H1 (cell line): ENCODE results near the gene CTNNA3. TPM values are rescaled to one million over a fixed set of nuclear protein-coding genes. Genes with fewer than 3 reads are reported as not detected.

Experiments
- CTCF ChIA-PET: fragments of 300-600 bp; sonication (Branson Sonifier 250); formaldehyde crosslinking; loops from one replicate; lab custom pipeline; 2021; ENCODE audit not compliant: partially characterized antibody; lab: Charles Lee
- POLR2A ChIA-PET: fragments of 300-600 bp; sonication (Branson Sonifier 250); formaldehyde crosslinking; loops from one replicate; lab custom pipeline; 2021; ENCODE audit warnings: inconsistent platforms; ENCODE audit not compliant: partially characterized antibody; lab: Charles Lee
- DNase-seq, 2 experiments: peaks; one replicate each; pipeline versions ENCODE4 v3.0.0 to v3.0.0-alpha.2; 2010 to 2022; ENCODE audit warnings: low spot score in 2 of 2, low read depth in 1 of 2, mixed read lengths in 1 of 2
- FAIRE-seq: peaks from 2 replicates; lab custom pipeline; 2011; peaks lifted over from hg19 to GRCh38; lab: Jason Lieb, UNC
- H2AFZ ChIP-seq: 2 replicates; pipeline ENCODE4 v1.8.1; 2012; ENCODE audit warnings: low read length, inconsistent platforms
- H2AK5ac ChIP-seq: 2 replicates; pipeline ENCODE4 v1.6.1; 2013; ENCODE audit warnings: low read depth, low read length
- H2BK120ac ChIP-seq: replicated peaks from 2 replicates; pipeline ENCODE3; 2013; ENCODE audit warnings: low read depth, low read length, inconsistent platforms
- H2BK12ac ChIP-seq: 2 replicates; pipeline ENCODE4 v1.6.1; 2013; ENCODE audit warnings: low read depth, low read length
- H2BK15ac ChIP-seq: 2 replicates; pipeline ENCODE4 v1.6.1; 2013; ENCODE audit warnings: low read length
- H2BK20ac ChIP-seq: 2 replicates; pipeline ENCODE4 v1.6.1; 2013; ENCODE audit warnings: low read length
- H2BK5ac ChIP-seq: 2 replicates; pipeline ENCODE4 v1.6.1; 2013; ENCODE audit warnings: low read depth, low read length
- H3K14ac ChIP-seq: 2 replicates; pipeline ENCODE4 v1.6.1; 2013; ENCODE audit warnings: inconsistent platforms; ENCODE audit not compliant: insufficient read length
- H3K18ac ChIP-seq: 2 replicates; pipeline ENCODE4 v1.6.1; 2013; ENCODE audit warnings: low read length; ENCODE audit errors: extremely low read depth
- H3K23ac ChIP-seq: 2 replicates; pipeline ENCODE4 v1.6.1; 2013; ENCODE audit warnings: inconsistent platforms; ENCODE audit not compliant: insufficient read length
- H3K23me2 ChIP-seq: 2 replicates; pipeline ENCODE4 v1.6.1; 2013; ENCODE audit warnings: low read depth, low read length
- H3K27ac ChIP-seq: 2 replicates; pipeline ENCODE4 v1.6.1; 2011; ENCODE audit warnings: low read depth, low read length, inconsistent platforms
- H3K27me3 ChIP-seq, 4 experiments: replicated peaks in 1 of 4; 1 replicate in 1 of 4; 2 replicates in 3 of 4; pipeline versions ENCODE4 v1.6.1 to v1.8.1; 2011 to 2013; ENCODE audit warnings: low read length in 3 of 4, mild to moderate bottlenecking in 3 of 4, inconsistent platforms in 2 of 4, mixed read lengths in 2 of 4, moderate library complexity in 1 of 4; ENCODE audit not compliant: control insufficient read depth in 3 of 4, insufficient read depth in 3 of 4; ENCODE audit errors: extremely low read depth in 1 of 4
- H3K36me3 ChIP-seq, 4 experiments: 2 replicates each; pipeline versions ENCODE4 v1.6.1 to v1.8.1; 2011 to 2013; ENCODE audit warnings: mild to moderate bottlenecking in 4 of 4, low read length in 3 of 4, moderate library complexity in 2 of 4, control low read depth in 1 of 4, inconsistent platforms in 1 of 4; ENCODE audit not compliant: insufficient read depth in 4 of 4, control insufficient read depth in 2 of 4
- H3K4ac ChIP-seq: replicated peaks from 2 replicates; pipeline ENCODE3; 2013; ENCODE audit warnings: low read length, low read depth, mixed read lengths, inconsistent platforms; ENCODE audit not compliant: insufficient read length
- H3K4me1 ChIP-seq, 4 experiments: replicated peaks in 1 of 4; 1 replicate in 1 of 4; 2 replicates in 3 of 4; pipeline versions ENCODE4 v1.6.1 to v1.8.1; 2011 to 2013; ENCODE audit warnings: low read length in 3 of 4, inconsistent platforms in 2 of 4, mixed read lengths in 1 of 4; ENCODE audit not compliant: insufficient read depth in 4 of 4, control insufficient read depth in 3 of 4
- H3K4me2 ChIP-seq, 2 experiments: 2 replicates each; pipeline versions ENCODE4 v1.6.1 to v1.8.1; 2011 to 2013; ENCODE audit warnings: low read depth in 2 of 2, low read length in 2 of 2, control low read depth in 1 of 2, inconsistent platforms in 1 of 2, mild to moderate bottlenecking in 1 of 2; ENCODE audit not compliant: insufficient read depth in 1 of 2
- H3K4me3 ChIP-seq, 4 experiments: fragments of 200-600, 300-600 bp in 1 of 4; sonication (generic), shearing (Covaris generic), sonication (Bioruptor Twin) in 1 of 4; 2 replicates each; pipeline versions ENCODE4 v1.5.1 to v1.8.1; 2011 to 2016; ENCODE audit warnings: low read length in 4 of 4, low read depth in 3 of 4, control low read depth in 2 of 4, inconsistent platforms in 2 of 4, mild to moderate bottlenecking in 2 of 4, mixed read lengths in 1 of 4, moderate library complexity in 1 of 4; ENCODE audit not compliant: insufficient read depth in 2 of 4; ENCODE audit errors: extremely low read depth in 1 of 4
- H3K56ac ChIP-seq: replicated peaks from 2 replicates; pipeline ENCODE3; 2013; ENCODE audit warnings: low read depth, mild to moderate bottlenecking, mixed read lengths, low read length, inconsistent platforms; ENCODE audit not compliant: insufficient read length
- H3K79me1 ChIP-seq: 2 replicates; pipeline ENCODE4 v1.6.1; 2013; ENCODE audit warnings: low read depth, low read length, control low read depth
- H3K79me2 ChIP-seq, 2 experiments: 2 replicates each; pipeline versions ENCODE4 v1.6.1 to v1.8.1; 2012 to 2013; ENCODE audit warnings: low read length in 2 of 2, mild to moderate bottlenecking in 2 of 2, inconsistent platforms in 1 of 2; ENCODE audit not compliant: insufficient read depth in 2 of 2, control insufficient read depth in 1 of 2
- H3K9ac ChIP-seq, 4 experiments: replicated peaks in 1 of 4; 1 replicate in 1 of 4; 2 replicates in 3 of 4; pipeline versions ENCODE4 v1.6.1 to v1.8.1; 2011 to 2013; ENCODE audit warnings: low read depth in 3 of 4, low read length in 3 of 4, control low read depth in 2 of 4, mild to moderate bottlenecking in 2 of 4, moderate library complexity in 2 of 4, inconsistent platforms in 1 of 4; ENCODE audit errors: extremely low read depth in 1 of 4
- H3K9me3 ChIP-seq, 2 experiments: 2 replicates each; pipeline versions ENCODE4 v1.6.1 to v1.8.1; 2012 to 2013; ENCODE audit warnings: mild to moderate bottlenecking in 2 of 2, moderate library complexity in 2 of 2, control low read depth in 1 of 2, inconsistent platforms in 1 of 2, low read depth in 1 of 2, low read length in 1 of 2, mixed read lengths in 1 of 2; ENCODE audit not compliant: insufficient read depth in 2 of 2
- H4K20me1 ChIP-seq, 2 experiments: replicated peaks in 1 of 2; 2 replicates each; pipeline versions ENCODE3 to v1.8.1; 2011 to 2013; ENCODE audit warnings: inconsistent platforms in 2 of 2, low read length in 2 of 2, mild to moderate bottlenecking in 1 of 2; ENCODE audit not compliant: insufficient read depth in 2 of 2, control insufficient read depth in 1 of 2
- H4K5ac ChIP-seq: 2 replicates; pipeline ENCODE4 v1.6.1; 2013; ENCODE audit warnings: low read length, low read depth, mixed read lengths, inconsistent platforms; ENCODE audit not compliant: insufficient read length
- H4K8ac ChIP-seq: 2 replicates; pipeline ENCODE4 v1.8.0; 2013; ENCODE audit warnings: mild to moderate bottlenecking, moderate library complexity, low read length, inconsistent platforms; ENCODE audit not compliant: insufficient read depth; ENCODE audit errors: extremely low read depth
- H4K91ac ChIP-seq: replicated peaks from 2 replicates; pipeline ENCODE3; 2013; ENCODE audit warnings: low read length, mixed read lengths, inconsistent platforms; ENCODE audit not compliant: insufficient read length
- BRCA1 ChIP-seq: IDR thresholded peaks from 2 replicates; pipeline ENCODE4 v1.6.1; 2012; ENCODE audit warnings: low read depth, low read length, improper control_type of control experiment
- EGR1 ChIP-seq: IDR thresholded peaks from 2 replicates; pipeline ENCODE4 v1.6.1; 2011; ENCODE audit warnings: low read depth, low read length, borderline replicate concordance
- EP300 ChIP-seq, 2 experiments: IDR thresholded peaks; 1 replicate in 1 of 2; 2 replicates in 1 of 2; pipeline ENCODE4 v1.6.1; 2011 to 2012; ENCODE audit warnings: low read depth in 2 of 2, low read length in 2 of 2, mild to moderate bottlenecking in 2 of 2, borderline replicate concordance in 1 of 2, inconsistent platforms in 1 of 2, moderate library complexity in 1 of 2
- RAD21 ChIP-seq, 2 experiments: IDR thresholded peaks in 1 of 2; conservative IDR thresholded peaks in 1 of 2; 2 replicates each; pipeline ENCODE4 v1.6.1; 2011; ENCODE audit warnings: low read depth in 2 of 2, low read length in 2 of 2, improper control_type of control experiment in 1 of 2, inconsistent platforms in 1 of 2, mild to moderate bottlenecking in 1 of 2, moderate library complexity in 1 of 2
- RXRA ChIP-seq: IDR thresholded peaks from 2 replicates; pipeline ENCODE4 v1.6.1; 2011; ENCODE audit warnings: low read depth, mild to moderate bottlenecking, low read length, moderate library complexity; ENCODE audit not compliant: insufficient read depth
- SAP30 ChIP-seq: fragments of 300-600 bp; sonication (generic); IDR thresholded peaks from 2 replicates; pipeline ENCODE4 v1.7.1; 2012; ENCODE audit warnings: low read length, moderate library complexity, mild to moderate bottlenecking, inconsistent platforms; ENCODE audit not compliant: insufficient read depth, insufficient replicate concordance
- WGBS, 2 experiments: shearing (Covaris generic) in 1 of 2; methylation state at CpG; one replicate each; pipeline versions ENCODE4 v1.1.6 to v1.1.7; 2013 to 2015; ENCODE audit warnings: low lambda C conversion rate in 2 of 2, mixed read lengths in 2 of 2, inconsistent platforms in 1 of 2, low coverage in 1 of 2, missing lambda C conversion rate in 1 of 2; ENCODE audit not compliant: insufficient replicate concordance in 2 of 2, insufficient coverage in 1 of 2, insufficient read length in 1 of 2; ENCODE audit errors: extremely low coverage in 1 of 2, missing lambda C conversion rate in 1 of 2; 5-methylcytosine and 5-hydroxymethylcytosine counted together
- polyA plus RNA-seq, 7 experiments: library from polyadenylated mRNA; depleted of rRNA in 3 of 7; stranded (reverse) in 5 of 7; unstranded in 2 of 7; fragments of >200 nt in 5 of 7; fragments of 200-250 nt in 2 of 7; gene quantifications; 1 replicate in 5 of 7; 2 replicates in 1 of 7; 4 replicates in 1 of 7; pipeline versions ENCODE4 v1.2.1 to v1.2.3, GENCODE V29; 2011 to 2013; ENCODE audit warnings: missing spikeins in 2 of 7, mixed read lengths in 2 of 7
- total RNA-seq: library from RNA; stranded (reverse); fragmentation: NEBNext Ultra II Directional; extraction: Animal tissue kit (Norgen Biotek cat#: 25700); gene quantifications from 2 replicates; pipeline ENCODE4 v1.2.1, GENCODE V29; 2021
- TF ChIP-seq, protein P1 (sequence below), 3 experiments: IDR thresholded peaks; 1 replicate in 2 of 3; 2 replicates in 1 of 3; pipeline versions ENCODE4 v1.5.1 to v1.6.1; 2011; ENCODE audit warnings: low read length in 3 of 3, mild to moderate bottlenecking in 3 of 3, inconsistent platforms in 2 of 3, low read depth in 1 of 3, moderate library complexity in 1 of 3; ENCODE audit not compliant: insufficient read depth in 1 of 3; ENCODE audit errors: control extremely low read depth in 1 of 3
- TF ChIP-seq, protein P2 (sequence below): IDR thresholded peaks from 2 replicates; pipeline ENCODE4 v1.6.1; 2012; ENCODE audit warnings: inconsistent platforms

CTNNA3 gene
- total and polyA plus RNA-seq, 2 of the 8 experiments (the other 6 are each of a cell fraction or from before 2014, with no cell fraction given), result 1.3 to 1.5 TPM

DNA sequence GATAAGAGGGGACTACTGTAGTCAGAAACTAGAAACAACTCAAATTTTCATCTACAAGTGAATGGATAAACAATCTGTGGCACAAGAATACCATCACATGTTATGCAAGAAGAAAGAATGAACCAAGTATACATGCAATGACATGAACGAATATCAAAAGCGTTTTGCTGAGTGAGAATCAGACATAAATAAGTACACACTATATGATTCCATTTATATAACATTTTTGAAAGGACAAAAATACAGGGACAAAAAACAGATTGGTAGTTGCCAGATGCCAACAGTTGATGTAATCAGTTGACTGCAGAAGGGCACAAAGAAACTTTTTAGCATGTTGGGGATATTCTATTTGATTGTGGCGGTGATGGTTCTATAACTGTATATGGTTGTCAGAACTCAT, 33.6 kb downstream of the CTNNA3 start:
- H2BK15ac ChIP-seq, result no peak overlapping the region
- TF ChIP-seq RAD21 (IDR thresholded peaks at IDR 0.05 in 1 of 2, conservative IDR thresholded peaks at IDR 0.05 in 1 of 2; ENCODE audit: low read depth in 2 of 2, low read length in 2 of 2) (no peak), SAP30 (no peak), BRCA1 (no peak), EP300 (IDR thresholded peaks at IDR 0.05; ENCODE audit: borderline replicate concordance in 1 of 2, low read depth in 2 of 2, low read length in 2 of 2) (no peak), EGR1 (no peak), RXRA (no peak)
- TF ChIP-seq, protein P1, sequence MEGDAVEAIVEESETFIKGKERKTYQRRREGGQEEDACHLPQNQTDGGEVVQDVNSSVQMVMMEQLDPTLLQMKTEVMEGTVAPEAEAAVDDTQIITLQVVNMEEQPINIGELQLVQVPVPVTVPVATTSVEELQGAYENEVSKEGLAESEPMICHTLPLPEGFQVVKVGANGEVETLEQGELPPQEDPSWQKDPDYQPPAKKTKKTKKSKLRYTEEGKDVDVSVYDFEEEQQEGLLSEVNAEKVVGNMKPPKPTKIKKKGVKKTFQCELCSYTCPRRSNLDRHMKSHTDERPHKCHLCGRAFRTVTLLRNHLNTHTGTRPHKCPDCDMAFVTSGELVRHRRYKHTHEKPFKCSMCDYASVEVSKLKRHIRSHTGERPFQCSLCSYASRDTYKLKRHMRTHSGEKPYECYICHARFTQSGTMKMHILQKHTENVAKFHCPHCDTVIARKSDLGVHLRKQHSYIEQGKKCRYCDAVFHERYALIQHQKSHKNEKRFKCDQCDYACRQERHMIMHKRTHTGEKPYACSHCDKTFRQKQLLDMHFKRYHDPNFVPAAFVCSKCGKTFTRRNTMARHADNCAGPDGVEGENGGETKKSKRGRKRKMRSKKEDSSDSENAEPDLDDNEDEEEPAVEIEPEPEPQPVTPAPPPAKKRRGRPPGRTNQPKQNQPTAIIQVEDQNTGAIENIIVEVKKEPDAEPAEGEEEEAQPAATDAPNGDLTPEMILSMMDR (IDR thresholded peaks at IDR 0.05; ENCODE audit: control extremely low read depth in 1 of 3, insufficient read depth in 1 of 3, low read depth in 1 of 3, low read length in 3 of 3), result no peak
- TF ChIP-seq, protein P2, sequence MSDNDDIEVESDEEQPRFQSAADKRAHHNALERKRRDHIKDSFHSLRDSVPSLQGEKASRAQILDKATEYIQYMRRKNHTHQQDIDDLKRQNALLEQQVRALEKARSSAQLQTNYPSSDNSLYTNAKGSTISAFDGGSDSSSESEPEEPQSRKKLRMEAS, result no peak
- H3K23ac ChIP-seq, result no peak overlapping the region
- no peak overlapping the region for H3K9ac ChIP-seq
- no peak overlapping the region for H4K91ac ChIP-seq
- H3K4me1 ChIP-seq, result peaks cover 0 to 3% (median 0%) of the 10 kb centered on the region in 4 experiments; a peak in 1 of 7 replicates
- no peaks in the 10 kb centered on the region for H4K20me1 ChIP-seq
- H3K36me3 ChIP-seq, result no peaks in the 10 kb centered on the region
- no peaks in the 10 kb centered on the region for H3K23me2 ChIP-seq
- no peak overlapping the region for H2BK20ac ChIP-seq
- H2AK5ac ChIP-seq, result no peak overlapping the region
- H3K27me3 ChIP-seq, result no peaks in the 10 kb centered on the region
- no peak overlapping the region for H2BK5ac ChIP-seq
- FAIRE-seq, result no peak
- POLR2A ChIA-PET, result no interaction called here
- no peak overlapping the region for H4K5ac ChIP-seq
- no peak overlapping the region for H3K4me2 ChIP-seq
- no peak overlapping the region for H3K56ac ChIP-seq
- H3K18ac ChIP-seq, result no peak overlapping the region
- no peak overlapping the region for H2AFZ ChIP-seq
- H2BK120ac ChIP-seq, result no peak overlapping the region
- H4K8ac ChIP-seq, result no peak overlapping the region
- H3K9me3 ChIP-seq, result no peaks in the 10 kb centered on the region
- CTCF ChIA-PET, result interaction anchor here (1.4 kb wide), 1 partner anchor 15 kb away, joined by 4 read pairs; no protein-coding TSS in a partner anchor
- no peak for DNase-seq
- H3K4me3 ChIP-seq, result no peak overlapping the region
- H3K79me1 ChIP-seq, result no peaks in the 10 kb centered on the region
- no peak overlapping the region for H3K4ac ChIP-seq
- H2BK12ac ChIP-seq, result no peak overlapping the region
- no peak overlapping the region for H3K27ac ChIP-seq
- H3K14ac ChIP-seq, result no peak overlapping the region
- H3K79me2 ChIP-seq, result no peaks in the 10 kb centered on the region
- whole genome bisulfite sequencing, 2 experiments, result 90% methylated on average over 3 of the region's 3 CpGs; no CpG with 5 or more reads in 1 of the 2 experiments
